GM23248 (cell line): ENCODE measurements around the gene ABLIM1. TPM values are rescaled to one million over a fixed set of nuclear protein-coding genes. Genes with fewer than 3 reads are reported as not detected.

Experiments
- DNase-seq: peaks from one replicate; pipeline ENCODE4 v3.0.0-alpha.2; 2015
- H2AFZ ChIP-seq: fragments of 200-600 bp; sonication (generic); 2 replicates; pipeline ENCODE4 v1.6.1; 2016; ENCODE audit warnings: antibody characterized with exemption
- H3F3A ChIP-seq: fragments of 200-600 bp; sonication (generic); 2 replicates; pipeline ENCODE4 v1.6.1; 2016; ENCODE audit warnings: mild to moderate bottlenecking, antibody characterized with exemption, mixed run types; ENCODE audit not compliant: insufficient read depth
- H3K27ac ChIP-seq: fragments of 200-600 bp; sonication (generic); 2 replicates; pipeline ENCODE4 v1.5.1; 2016; ENCODE audit warnings: mild to moderate bottlenecking
- H3K27me3 ChIP-seq: fragments of 200-600 bp; sonication (generic); replicated peaks from 2 replicates; pipeline ENCODE4 v1.6.1; 2016; ENCODE audit warnings: mild to moderate bottlenecking; ENCODE audit not compliant: insufficient read depth
- H3K36me3 ChIP-seq: fragments of 200-600 bp; sonication (generic); 2 replicates; pipeline ENCODE4 v1.6.1; 2016; ENCODE audit warnings: low read depth, mild to moderate bottlenecking
- H3K4me1 ChIP-seq: fragments of 200-600 bp; sonication (generic); 2 replicates; pipeline ENCODE4 v1.6.1; 2016; ENCODE audit warnings: mild to moderate bottlenecking; ENCODE audit not compliant: insufficient read depth
- H3K4me2 ChIP-seq: fragments of 200-600 bp; sonication (generic); one replicate; pipeline ENCODE4 v1.6.1; 2016; ENCODE audit warnings: mild to moderate bottlenecking; ENCODE audit not compliant: unreplicated experiment
- H3K4me3 ChIP-seq: fragments of 200-600 bp; sonication (generic); 2 replicates; pipeline ENCODE4 v1.5.1; 2016; ENCODE audit warnings: mild to moderate bottlenecking
- H3K79me2 ChIP-seq: fragments of 200-600 bp; sonication (generic); 2 replicates; pipeline ENCODE4 v1.6.1; 2016; ENCODE audit warnings: mild to moderate bottlenecking; ENCODE audit not compliant: insufficient read depth
- H3K9ac ChIP-seq: fragments of 200-600 bp; sonication (generic); 2 replicates; pipeline ENCODE4 v1.6.1; 2016; ENCODE audit warnings: mild to moderate bottlenecking
- H3K9me2 ChIP-seq: fragments of 200-600 bp; sonication (generic); 2 replicates; pipeline ENCODE4 v1.6.1; 2016; ENCODE audit warnings: mixed run types, mild to moderate bottlenecking, moderate library complexity; ENCODE audit not compliant: insufficient read depth
- H3K9me3 ChIP-seq: fragments of 200-600 bp; sonication (generic); one replicate; pipeline ENCODE4 v1.6.1; 2017; ENCODE audit warnings: low read depth
- H4K20me1 ChIP-seq: fragments of 200-600 bp; sonication (generic); 2 replicates; pipeline ENCODE4 v1.6.0; 2016; ENCODE audit not compliant: insufficient read depth
- EZH2 ChIP-seq: fragments of 200-600 bp; sonication (generic); IDR thresholded peaks from 2 replicates; pipeline ENCODE4 v1.6.1; 2018; ENCODE audit warnings: antibody characterized with exemption, mild to moderate bottlenecking; ENCODE audit not compliant: insufficient read depth, poor library complexity, severe bottlenecking
- EZH2phosphoT487 ChIP-seq: fragments of 200-600 bp; sonication (generic); IDR thresholded peaks from 2 replicates; pipeline ENCODE4 v1.6.1; 2018; ENCODE audit warnings: antibody characterized with exemption, moderate library complexity, mild to moderate bottlenecking, low read depth; ENCODE audit not compliant: insufficient read depth
- WGBS, 2 experiments: methylation state at CpG; one replicate each; pipeline ENCODE4 v1.1.6; 2015 to 2017; ENCODE audit warnings: low lambda C conversion rate in 2 of 2, low coverage in 1 of 2; ENCODE audit errors: missing lambda C conversion rate in 2 of 2; 5-methylcytosine and 5-hydroxymethylcytosine counted together
- in situ Hi-C: fragments of 300-500 bp; cut with MboI; formaldehyde crosslinking; loops from 2 replicates; pipeline ENCODE4 v1.15.0; 2020
- polyA plus RNA-seq: library from polyadenylated mRNA; unstranded; fragments of >200 nt; fragmentation: Nextera tagmentation; extraction: Ambion mirVana; gene quantifications from 2 replicates; pipeline ENCODE4 v1.2.1, GENCODE V29; 2016
- total RNA-seq: library from RNA; depleted of rRNA; stranded (reverse); fragments of >200 nt; shearing (Covaris generic); gene quantifications from 2 replicates; pipeline ENCODE4 v1.2.3, GENCODE V29; 2014

The ABLIM1 gene
- total and polyA plus RNA-seq, 2 experiments from 2014 or later, result 0.54 to 0.78 TPM

DNA sequence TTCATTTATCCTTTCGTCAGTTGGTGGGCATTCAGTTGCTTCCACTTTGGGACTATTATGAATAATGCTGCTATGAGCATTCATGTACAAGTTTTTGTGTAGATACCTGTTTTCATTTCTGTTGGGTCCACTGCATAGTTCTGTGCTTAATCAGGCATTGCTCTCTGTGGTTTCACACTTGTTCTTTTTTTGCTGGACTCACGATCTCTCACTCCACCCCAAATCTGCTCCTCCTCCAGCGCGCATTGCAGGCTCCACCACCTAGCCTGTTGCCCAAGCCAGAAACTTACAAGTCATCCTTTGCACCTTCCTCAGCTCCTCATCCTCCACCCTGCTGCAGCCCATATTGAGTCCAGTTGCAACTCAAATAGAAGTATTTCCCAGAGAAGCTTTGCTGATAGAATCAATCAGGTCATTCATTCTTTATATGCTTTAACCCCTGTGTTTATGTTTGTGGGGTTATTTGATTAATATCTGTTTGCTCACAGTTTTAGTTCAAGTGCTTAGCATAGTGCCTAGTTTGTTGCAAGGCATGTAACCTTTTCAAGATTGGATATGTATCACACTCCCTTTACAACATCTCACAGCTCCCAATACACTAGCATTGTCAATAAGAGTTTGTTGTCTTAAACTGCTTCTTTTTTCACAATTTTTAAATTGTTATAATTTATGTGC is 237.1 kb downstream of the ABLIM1 start:
- Histone ChIP-seq H3K9ac (no peak overlapping the region), H3K4me3 (no peak overlapping the region), H3K4me1 (no peaks in the 10 kb centered on the region), H4K20me1 (no peaks in the 10 kb centered on the region), H3K4me2 (no peak overlapping the region), H3K36me3 (no peaks in the 10 kb centered on the region), H2AFZ (no peak overlapping the region), H3K79me2 (no peaks in the 10 kb centered on the region), H3K27ac (no peak overlapping the region), H3K27me3 (peaks cover 21% of the 10 kb centered on the region), H3K9me2 (no peaks in the 10 kb centered on the region), H3F3A (no peaks in the 10 kb centered on the region), H3K9me3 (no peaks in the 10 kb centered on the region)
- no peak for DNase-seq
- 52 to 60% methylated on average over 4 of the region's 4 CpGs for WGBS, 2 experiments
- no peak for TF ChIP-seq EZH2
- in situ Hi-C loops, result no loop called here

DNA sequence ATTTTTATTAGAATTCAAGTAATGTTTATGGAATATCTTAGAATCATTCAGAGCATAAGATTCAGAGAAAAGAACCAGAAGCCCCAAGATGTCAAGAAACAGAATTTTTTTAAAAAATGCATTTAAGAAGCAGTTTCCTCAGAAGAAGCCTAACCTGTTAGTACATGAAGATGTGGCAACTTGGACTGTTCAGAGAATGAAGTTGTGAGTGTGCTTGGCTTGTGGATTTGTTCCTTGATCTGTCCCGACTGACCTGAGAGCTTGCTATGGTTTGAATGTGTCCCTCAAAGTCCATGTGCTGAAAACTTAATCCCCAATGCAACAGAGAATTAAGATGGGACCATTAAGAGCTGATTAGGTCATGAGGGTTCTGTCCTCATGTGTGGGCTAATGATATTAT is 240.0 kb downstream of the ABLIM1 start:
- no peak overlapping the region for H3K4me3 ChIP-seq
- in situ Hi-C loops, result no loop called here

DNA sequence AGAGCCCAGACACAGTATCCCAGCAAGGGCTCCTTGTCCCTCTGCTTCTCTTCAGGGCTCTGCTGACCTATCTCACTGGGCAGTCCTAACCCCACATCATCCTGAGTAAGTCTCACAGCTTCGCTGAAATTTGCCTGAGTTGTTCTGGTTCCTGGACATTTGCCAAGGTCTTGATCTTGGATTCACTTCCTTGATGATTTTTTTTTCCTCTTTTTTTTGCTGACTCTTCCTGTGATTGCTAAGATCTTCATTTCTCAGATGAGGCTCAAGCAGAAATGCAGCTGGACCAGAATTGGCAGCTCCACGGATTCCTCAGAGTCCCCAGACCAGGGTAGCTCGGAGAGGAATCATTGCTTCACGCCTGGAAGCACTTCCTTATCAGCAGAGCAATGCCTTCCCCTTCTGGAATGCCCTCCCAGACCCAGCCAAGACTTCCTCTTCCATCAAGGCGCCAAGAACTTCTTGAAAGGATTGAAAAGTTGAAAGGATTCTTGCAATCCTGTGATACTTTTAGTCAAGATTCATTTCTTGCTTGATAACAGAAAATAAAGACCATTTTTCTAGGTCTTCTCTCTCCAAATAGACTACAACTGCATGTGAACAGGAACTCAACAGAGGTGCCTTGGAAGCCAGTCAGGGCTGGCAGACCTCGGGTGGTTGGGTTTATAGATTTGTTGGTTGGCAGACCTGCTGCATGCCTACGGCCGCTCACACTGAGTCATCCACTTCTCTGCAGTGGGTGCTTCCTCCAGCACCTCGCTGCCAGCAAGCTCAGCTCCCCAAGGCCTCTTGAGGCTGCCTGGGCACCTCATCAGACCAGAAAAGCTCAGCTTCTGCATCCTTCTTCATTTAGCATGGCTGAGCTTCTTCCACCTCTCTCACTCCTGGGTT is 244.9 kb downstream of the ABLIM1 start:
- peak; percentile 21 for DNase-seq
- H3K9me2 ChIP-seq, result no peaks in the 10 kb centered on the region
- H2AFZ ChIP-seq, result no peak overlapping the region
- H3K79me2 ChIP-seq, result no peaks in the 10 kb centered on the region
- no peaks in the 10 kb centered on the region for H4K20me1 ChIP-seq
- in situ Hi-C loops, result no loop called here
- peaks cover 5% of the 10 kb centered on the region; the same call in 1 of the 2 replicates for H3K27me3 ChIP-seq
- H3K9ac ChIP-seq, result no peak overlapping the region
- H3K9me3 ChIP-seq, result no peaks in the 10 kb centered on the region
- no peaks in the 10 kb centered on the region for H3F3A ChIP-seq
- H3K27ac ChIP-seq, result no peak overlapping the region
- H3K4me1 ChIP-seq, result no peaks in the 10 kb centered on the region
- no peaks in the 10 kb centered on the region for H3K36me3 ChIP-seq
- H3K4me3 ChIP-seq, result no peak overlapping the region
- WGBS, 2 experiments, result 31 to 44% methylated on average over 9 of the region's 9 CpGs
- no peak for TF ChIP-seq EZH2
- TF ChIP-seq EZH2phosphoT487, result no peak
- H3K4me2 ChIP-seq, result no peak overlapping the region

More for the DNA sequence above, 240.0 kb downstream of the ABLIM1 start:
- Histone ChIP-seq H3K36me3 (no peaks in the 10 kb centered on the region), H3K9ac (no peak overlapping the region), H3K9me2 (no peaks in the 10 kb centered on the region), H2AFZ (no peak overlapping the region), H4K20me1 (no peaks in the 10 kb centered on the region), H3K27me3 (peaks cover 21% of the 10 kb centered on the region), H3K79me2 (no peaks in the 10 kb centered on the region), H3K27ac (no peak overlapping the region), H3K4me1 (no peaks in the 10 kb centered on the region), H3F3A (no peaks in the 10 kb centered on the region), H3K9me3 (no peaks in the 10 kb centered on the region), H3K4me2 (no peak overlapping the region)
- TF ChIP-seq EZH2 (no peak), EZH2phosphoT487 (no peak)
- no peak for DNase-seq
- 44 to 56% methylated on average over 1 of the region's 1 CpG for WGBS, 2 experiments

DNA sequence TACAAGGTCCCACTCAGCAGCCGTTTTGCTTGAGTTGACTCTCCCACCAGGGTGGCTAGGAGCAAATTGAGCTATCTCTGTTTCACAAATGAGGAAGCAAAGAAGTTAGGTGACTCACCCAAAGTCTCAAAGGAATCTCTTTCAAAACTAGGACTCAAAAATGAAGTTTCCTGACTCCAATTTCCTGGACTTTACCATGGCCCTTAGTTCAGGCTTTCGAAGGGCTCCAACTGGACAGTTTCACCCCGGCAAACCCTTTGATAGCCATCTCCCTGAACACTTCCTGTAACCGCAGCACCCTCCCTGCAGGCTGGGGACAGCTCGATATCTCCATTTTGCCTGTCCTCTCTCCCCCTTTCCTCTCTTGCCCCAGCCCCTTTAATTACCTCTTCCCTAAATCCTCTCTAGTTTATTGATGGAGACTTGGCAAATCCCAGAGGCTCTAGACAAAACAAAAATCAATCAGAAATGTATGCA is 249.1 kb downstream of the ABLIM1 start:
- no peak overlapping the region for H2AFZ ChIP-seq
- no peaks in the 10 kb centered on the region for H3K4me1 ChIP-seq
- no peaks in the 10 kb centered on the region for H3K9me2 ChIP-seq
- H3K27me3 ChIP-seq, result peaks cover 23% of the 10 kb centered on the region
- in situ Hi-C loops, result no loop called here
- H3K79me2 ChIP-seq, result no peaks in the 10 kb centered on the region
- DNase-seq, result no peak
- 68 to 73% methylated on average over 5 of the region's 5 CpGs for whole genome bisulfite sequencing, 2 experiments
- no peak overlapping the region for H3K4me2 ChIP-seq
- no peak overlapping the region for H3K4me3 ChIP-seq
- H3F3A ChIP-seq, result no peaks in the 10 kb centered on the region
- no peak overlapping the region for H3K9ac ChIP-seq
- no peaks in the 10 kb centered on the region for H3K36me3 ChIP-seq
- H4K20me1 ChIP-seq, result no peaks in the 10 kb centered on the region
- no peak for TF ChIP-seq EZH2
- no peak for TF ChIP-seq EZH2phosphoT487
- H3K9me3 ChIP-seq, result no peaks in the 10 kb centered on the region
- no peak overlapping the region for H3K27ac ChIP-seq
